ENCODE data around the gene SNX21. TPM values are rescaled to one million over a fixed set of nuclear protein-coding genes. Genes with fewer than 3 reads are reported as not detected.

The SNX21 gene
- total RNA-seq, 1 donor from 2014 or later = 0.49 TPM

DNA sequence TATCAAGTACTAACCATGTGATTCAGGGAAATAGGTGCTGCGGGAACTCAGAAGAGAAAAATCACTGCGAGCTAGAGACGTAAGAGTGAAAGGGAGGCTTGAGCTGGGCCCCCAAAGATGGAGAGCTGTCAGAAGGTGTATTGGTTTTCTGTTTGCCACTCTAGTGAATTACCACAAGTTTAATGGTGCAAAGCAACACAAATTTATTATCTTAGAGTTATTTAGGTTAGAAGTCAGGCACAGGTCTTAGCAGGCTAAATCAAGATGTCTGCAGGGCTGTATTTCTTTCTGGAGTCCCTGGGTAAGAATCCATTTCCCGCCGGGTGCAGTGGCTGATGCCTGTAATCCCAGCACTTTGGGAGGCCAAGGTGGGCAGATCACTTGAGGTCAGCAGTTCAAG lies 26.3 kb downstream of the SNX21 start:
- POLR2A ChIA-PET = interaction anchor here (1.3 kb wide), 1 partner anchor 75 kb away, joined by 3 read pairs; no protein-coding TSS in a partner anchor
- peaks cover 39% of the 10 kb centered on the region for H3K4me1 Mint-ChIP-seq
- CTCF ChIA-PET = no interaction called here
- H3K4me3 Mint-ChIP-seq = no peak overlapping the region
- intact Hi-C loops (cut with micrococcal nuclease) = no loop called here
- no peak overlapping the region for H3K27ac Mint-ChIP-seq
- H3K9me3 Mint-ChIP-seq = no peaks in the 10 kb centered on the region
- no peak for ATAC-seq (ENCODE audit: low read depth)
- TF ChIP-seq, protein P1, sequence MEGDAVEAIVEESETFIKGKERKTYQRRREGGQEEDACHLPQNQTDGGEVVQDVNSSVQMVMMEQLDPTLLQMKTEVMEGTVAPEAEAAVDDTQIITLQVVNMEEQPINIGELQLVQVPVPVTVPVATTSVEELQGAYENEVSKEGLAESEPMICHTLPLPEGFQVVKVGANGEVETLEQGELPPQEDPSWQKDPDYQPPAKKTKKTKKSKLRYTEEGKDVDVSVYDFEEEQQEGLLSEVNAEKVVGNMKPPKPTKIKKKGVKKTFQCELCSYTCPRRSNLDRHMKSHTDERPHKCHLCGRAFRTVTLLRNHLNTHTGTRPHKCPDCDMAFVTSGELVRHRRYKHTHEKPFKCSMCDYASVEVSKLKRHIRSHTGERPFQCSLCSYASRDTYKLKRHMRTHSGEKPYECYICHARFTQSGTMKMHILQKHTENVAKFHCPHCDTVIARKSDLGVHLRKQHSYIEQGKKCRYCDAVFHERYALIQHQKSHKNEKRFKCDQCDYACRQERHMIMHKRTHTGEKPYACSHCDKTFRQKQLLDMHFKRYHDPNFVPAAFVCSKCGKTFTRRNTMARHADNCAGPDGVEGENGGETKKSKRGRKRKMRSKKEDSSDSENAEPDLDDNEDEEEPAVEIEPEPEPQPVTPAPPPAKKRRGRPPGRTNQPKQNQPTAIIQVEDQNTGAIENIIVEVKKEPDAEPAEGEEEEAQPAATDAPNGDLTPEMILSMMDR (IDR thresholded peaks at IDR 0.05) = no peak
- H3K36me3 Mint-ChIP-seq (ENCODE audit: low read depth) = peaks cover 9% of the 10 kb centered on the region
- H3K27me3 Mint-ChIP-seq = no peaks in the 10 kb centered on the region
- DNase-seq = no peak

DNA sequence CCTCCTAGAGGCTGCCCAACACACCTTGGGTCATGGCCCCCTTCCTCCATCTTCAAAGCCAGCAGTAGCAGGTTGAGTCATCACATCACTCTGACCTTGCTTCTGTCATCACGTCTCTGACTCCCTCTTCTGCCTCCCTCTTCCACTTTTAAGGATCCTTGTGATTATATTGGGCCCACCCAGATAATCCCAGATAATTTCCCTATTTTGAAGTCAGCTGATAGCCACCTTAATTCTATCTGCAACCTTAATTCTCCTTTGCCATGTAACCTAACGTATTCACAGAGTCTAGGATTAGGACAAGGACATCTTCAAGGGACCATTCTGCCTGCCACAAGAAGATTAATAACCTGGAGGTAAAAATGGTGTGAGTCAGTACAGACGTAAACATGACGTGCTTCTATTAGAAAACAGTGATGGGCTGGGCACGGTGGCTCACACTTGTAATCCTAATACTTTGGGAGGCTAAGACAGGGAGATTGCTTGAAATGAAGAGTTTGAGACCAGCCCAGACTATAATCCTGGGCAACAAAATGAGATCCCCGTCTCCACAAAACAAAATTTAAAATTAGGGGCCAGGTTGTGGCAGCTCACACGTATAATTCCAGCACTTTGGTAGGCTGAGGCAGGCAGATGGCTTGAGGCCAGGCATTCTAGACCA lies 27.1 kb downstream of the SNX21 start:
- Mint-ChIP-seq H3K27me3 (no peaks in the 10 kb centered on the region), H3K4me3 (no peak overlapping the region), H3K9me3 (no peaks in the 10 kb centered on the region), H3K36me3 (ENCODE audit: low read depth) (peaks cover 9% of the 10 kb centered on the region), H3K27ac (no peak overlapping the region), H3K4me1 (peaks cover 35% of the 10 kb centered on the region)
- intact Hi-C loops (cut with micrococcal nuclease) = no loop called here
- CTCF ChIA-PET = no interaction called here
- POLR2A ChIA-PET = interaction anchor here (1.3 kb wide), 1 partner anchor 74 kb away, joined by 3 read pairs; no protein-coding TSS in a partner anchor
- no peak for ATAC-seq (ENCODE audit: low read depth)
- no peak for DNase-seq
- TF ChIP-seq, protein P1 (IDR thresholded peaks at IDR 0.05) = no peak

- intact Hi-C loops (cut with micrococcal nuclease) = no loop called here
- Mint-ChIP-seq H3K36me3 (ENCODE audit: low read depth) (peaks cover 9% of the 10 kb centered on the region), H3K4me1 (peaks cover 27% of the 10 kb centered on the region), H3K9me3 (no peaks in the 10 kb centered on the region), H3K4me3 (no peak overlapping the region), H3K27me3 (no peaks in the 10 kb centered on the region), H3K27ac (no peak overlapping the region)
- ChIA-PET CTCF (no interaction called here), POLR2A (interaction anchor here (0.6 to 1.1 kb wide), 3 partner anchors 12 to 483 kb away, joined by 3 read pairs; no protein-coding TSS in a partner anchor)
- DNase-seq (no peak), ATAC-seq (ENCODE audit: low read depth) (no peak)
- TF ChIP-seq, protein P1 (IDR thresholded peaks at IDR 0.05) = no peak
Observed at GRCh38 chr20:45861221-45862075, 27.8 kb downstream of the SNX21 start.

- POLR2A ChIA-PET = interaction anchor here (0.7 kb wide), 1 partner anchor 71 kb away, joined by 4 read pairs; no protein-coding TSS in a partner anchor
- TF ChIP-seq, protein P1 (IDR thresholded peaks at IDR 0.05) = no peak
- Mint-ChIP-seq H3K27me3 (no peaks in the 10 kb centered on the region), H3K27ac (no peak overlapping the region), H3K9me3 (no peaks in the 10 kb centered on the region), H3K36me3 (ENCODE audit: low read depth) (no peaks in the 10 kb centered on the region), H3K4me3 (no peak overlapping the region), H3K4me1 (peaks cover 7% of the 10 kb centered on the region)
- intact Hi-C loops (cut with micrococcal nuclease) = no loop called here
- ATAC-seq (ENCODE audit: low read depth) (no peak), DNase-seq (no peak)
- CTCF ChIA-PET = no interaction called here
Observed at GRCh38 chr20:45863543-45864470, 30.2 kb downstream of the SNX21 start.
